Measurements from ENCODE around the gene AGRP.
A peak's percentile ranks its signal among the peaks of the same experiment; 100 is the strongest.

DNA sequence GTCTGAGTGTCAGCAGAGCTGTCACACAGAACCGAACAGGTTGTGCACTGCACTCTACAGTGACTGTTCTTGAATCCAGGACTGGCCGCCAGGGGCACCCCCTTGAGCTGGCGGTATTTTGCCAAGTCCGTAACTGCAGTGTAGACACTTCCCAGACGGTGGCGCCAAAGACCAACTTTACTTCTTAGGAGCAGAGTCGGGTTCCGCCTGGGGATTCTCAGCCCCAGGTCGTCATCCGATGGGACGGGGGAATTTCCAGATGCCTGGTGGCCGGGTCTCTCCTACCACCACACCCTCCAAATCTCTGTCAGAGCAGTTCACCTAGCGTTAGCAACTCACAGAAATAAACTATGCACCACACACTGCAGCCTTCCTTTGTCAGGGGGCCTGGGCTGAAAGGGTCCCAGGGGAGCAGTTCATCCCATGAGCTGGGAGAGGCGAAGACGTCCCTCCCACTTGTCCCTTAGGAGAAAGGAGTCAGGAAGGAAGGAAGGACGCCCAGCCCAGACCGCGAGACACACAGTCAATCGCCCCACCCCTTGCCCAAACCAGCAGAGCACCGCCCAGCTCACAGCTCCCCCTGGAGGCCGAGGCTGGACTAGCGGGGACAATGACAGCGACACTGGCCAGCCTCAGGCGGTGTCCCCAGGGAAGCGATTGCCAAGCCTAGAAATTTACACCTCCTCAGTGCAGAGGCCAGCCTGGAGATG is 37.9 kb upstream of the AGRP start:
- TF ChIP-seq, protein P1, sequence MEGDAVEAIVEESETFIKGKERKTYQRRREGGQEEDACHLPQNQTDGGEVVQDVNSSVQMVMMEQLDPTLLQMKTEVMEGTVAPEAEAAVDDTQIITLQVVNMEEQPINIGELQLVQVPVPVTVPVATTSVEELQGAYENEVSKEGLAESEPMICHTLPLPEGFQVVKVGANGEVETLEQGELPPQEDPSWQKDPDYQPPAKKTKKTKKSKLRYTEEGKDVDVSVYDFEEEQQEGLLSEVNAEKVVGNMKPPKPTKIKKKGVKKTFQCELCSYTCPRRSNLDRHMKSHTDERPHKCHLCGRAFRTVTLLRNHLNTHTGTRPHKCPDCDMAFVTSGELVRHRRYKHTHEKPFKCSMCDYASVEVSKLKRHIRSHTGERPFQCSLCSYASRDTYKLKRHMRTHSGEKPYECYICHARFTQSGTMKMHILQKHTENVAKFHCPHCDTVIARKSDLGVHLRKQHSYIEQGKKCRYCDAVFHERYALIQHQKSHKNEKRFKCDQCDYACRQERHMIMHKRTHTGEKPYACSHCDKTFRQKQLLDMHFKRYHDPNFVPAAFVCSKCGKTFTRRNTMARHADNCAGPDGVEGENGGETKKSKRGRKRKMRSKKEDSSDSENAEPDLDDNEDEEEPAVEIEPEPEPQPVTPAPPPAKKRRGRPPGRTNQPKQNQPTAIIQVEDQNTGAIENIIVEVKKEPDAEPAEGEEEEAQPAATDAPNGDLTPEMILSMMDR (IDR thresholded peaks at IDR 0.05; ENCODE audit: low read depth, low read length) = peak; percentile 99
- no peak for TF ChIP-seq POLR2A (IDR thresholded peaks at IDR 0.05; ENCODE audit: extremely low read depth, insufficient read length)

All from NB4 (cell line).